Left kidney (tissue), 2 donors: ENCODE data around the gene P2RX1. TPM values are rescaled to one million over a fixed set of nuclear protein-coding genes. Genes with fewer than 3 reads are reported as not detected.

ENCODE experiments used
- DNase-seq: peaks from one replicate; pipeline ENCODE4 v3.0.0-alpha.2; 2013
- polyA plus RNA-seq: library from polyadenylated mRNA; unstranded; fragments of 120-200 nt; gene quantifications from one replicate; pipeline ENCODE4 v1.2.1, GENCODE V29; 2013; ENCODE audit not compliant: insufficient read length

Gene P2RX1
- polyA plus RNA-seq, 1 donor, result 0.67 TPM

GRCh38 chr17:3905017-3905520, 11.2 kb downstream of the P2RX1 start:
- DNase-seq, result no peak

- DNase-seq, result no peak
These were observed 11.8 kb downstream of the P2RX1 start for GRCh38 chr17:3904501-3904900.

- DNase-seq, result no peak
These were observed 12.4 kb downstream of the P2RX1 start for GRCh38 chr17:3903881-3904290.

GRCh38 chr17:3903051-3903825, 13.0 kb downstream of the P2RX1 start:
- DNase-seq, result no peak

GRCh38 chr17:3900646-3901045, 15.6 kb downstream of the P2RX1 start:
- DNase-seq, result no peak

GRCh38 chr17:3897731-3898130, 18.5 kb downstream of the P2RX1 start:
- no peak for DNase-seq

GRCh38 chr17:3896968-3897235, 19.4 kb downstream of the P2RX1 start:
- DNase-seq, result no peak

- DNase-seq, result no peak
These were observed 19.9 kb downstream of the P2RX1 start for GRCh38 chr17:3896108-3896967.

GRCh38 chr17:3895354-3895753, 20.9 kb downstream of the P2RX1 start:
- no peak for DNase-seq

GRCh38 chr17:3894911-3895343, 21.3 kb downstream of the P2RX1 start:
- DNase-seq, result no peak

- no peak for DNase-seq
These were observed 22.1 kb downstream of the P2RX1 start for GRCh38 chr17:3894188-3894587.

GRCh38 chr17:3893720-3894116, 22.5 kb downstream of the P2RX1 start:
- no peak for DNase-seq

GRCh38 chr17:3893003-3893719, 23.1 kb downstream of the P2RX1 start, which contains the start of gene CAMKK1:
Gene CAMKK1, minus strand, starts transcription at chr17:3893053. Its CDS starts 7,366 bp downstream, at chr17:3885687.
- peak; percentile 80 for DNase-seq

GRCh38 chr17:3892095-3892998, 23.9 kb downstream of the P2RX1 start:
- no peak for DNase-seq

- no peak for DNase-seq
These were observed 24.6 kb downstream of the P2RX1 start for GRCh38 chr17:3891626-3892094.

- DNase-seq, result no peak
These were observed 25.4 kb downstream of the P2RX1 start for GRCh38 chr17:3890878-3891219.

- DNase-seq, result no peak
These were observed 26.0 kb downstream of the P2RX1 start for GRCh38 chr17:3890082-3890877.

- no peak for DNase-seq
These were observed 26.8 kb downstream of the P2RX1 start for GRCh38 chr17:3889325-3890012.

GRCh38 chr17:3888343-3889171, 27.7 kb downstream of the P2RX1 start:
- DNase-seq, result peak; percentile 88
